Medulla oblongata (tissue), 1 donor: ENCODE measurements around the gene FOS.
A peak's percentile ranks its signal among the peaks of the same experiment; 100 is the strongest.

Source experiments
- DNase-seq: peaks from one replicate; pipeline ENCODE4 v3.0.0-alpha.2; 2015; ENCODE audit errors: extremely low spot score

FOS gene

GRCh38 chr14:75277008-75277814 is 1.4 kb upstream of the FOS start:
- DNase-seq: peak; percentile 92

DNA sequence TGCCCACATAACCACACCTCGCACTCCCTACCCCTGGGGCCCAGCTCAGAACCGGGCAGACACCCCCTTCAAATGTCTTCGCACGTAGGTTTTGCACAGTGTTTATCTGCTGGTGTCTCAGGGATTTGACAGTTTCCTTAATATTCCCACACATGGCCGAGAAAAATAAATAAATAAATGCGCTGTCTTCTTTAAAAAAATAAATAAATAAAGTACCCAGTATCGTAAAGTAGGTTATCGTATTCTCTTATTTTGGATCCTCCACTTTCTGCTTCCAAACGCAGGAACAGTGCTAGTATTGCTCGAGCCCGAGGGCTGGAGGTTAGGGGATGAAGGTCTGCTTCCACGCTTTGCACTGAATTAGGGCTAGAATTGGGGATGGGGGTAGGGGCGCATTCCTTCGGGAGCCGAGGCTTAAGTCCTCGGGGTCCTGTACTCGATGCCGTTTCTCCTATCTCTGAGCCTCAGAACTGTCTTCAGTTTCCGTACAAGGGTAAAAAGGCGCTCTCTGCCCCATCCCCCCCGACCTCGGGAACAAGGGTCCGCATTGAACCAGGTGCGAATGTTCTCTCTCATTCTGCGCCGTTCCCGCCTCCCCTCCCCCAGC is 710 bp upstream of the FOS start:
- DNase-seq: no peak

GRCh38 chr14:75279153-75279762 is 630 bp downstream of the FOS start:
- peak; percentile 76 for DNase-seq

DNA sequence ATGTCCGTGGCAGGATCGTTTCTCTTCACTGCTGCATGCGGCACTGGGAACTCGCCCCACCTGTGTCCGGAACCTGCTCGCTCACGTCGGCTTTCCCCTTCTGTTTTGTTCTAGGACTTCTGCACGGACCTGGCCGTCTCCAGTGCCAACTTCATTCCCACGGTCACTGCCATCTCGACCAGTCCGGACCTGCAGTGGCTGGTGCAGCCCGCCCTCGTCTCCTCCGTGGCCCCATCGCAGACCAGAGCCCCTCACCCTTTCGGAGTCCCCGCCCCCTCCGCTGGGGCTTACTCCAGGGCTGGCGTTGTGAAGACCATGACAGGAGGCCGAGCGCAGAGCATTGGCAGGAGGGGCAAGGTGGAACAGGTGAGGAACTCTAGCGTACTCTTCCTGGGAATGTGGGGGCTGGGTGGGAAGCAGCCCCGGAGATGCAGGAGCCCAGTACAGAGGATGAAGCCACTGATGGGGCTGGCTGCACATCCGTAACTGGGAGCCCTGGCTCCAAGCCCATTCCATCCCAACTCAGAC is 1.2 kb downstream of the FOS start:
- DNase-seq: peak; percentile 39

- DNase-seq: peak; percentile 39
These were observed 1.7 kb downstream of the FOS start for GRCh38 chr14:75280291-75280830.

DNA sequence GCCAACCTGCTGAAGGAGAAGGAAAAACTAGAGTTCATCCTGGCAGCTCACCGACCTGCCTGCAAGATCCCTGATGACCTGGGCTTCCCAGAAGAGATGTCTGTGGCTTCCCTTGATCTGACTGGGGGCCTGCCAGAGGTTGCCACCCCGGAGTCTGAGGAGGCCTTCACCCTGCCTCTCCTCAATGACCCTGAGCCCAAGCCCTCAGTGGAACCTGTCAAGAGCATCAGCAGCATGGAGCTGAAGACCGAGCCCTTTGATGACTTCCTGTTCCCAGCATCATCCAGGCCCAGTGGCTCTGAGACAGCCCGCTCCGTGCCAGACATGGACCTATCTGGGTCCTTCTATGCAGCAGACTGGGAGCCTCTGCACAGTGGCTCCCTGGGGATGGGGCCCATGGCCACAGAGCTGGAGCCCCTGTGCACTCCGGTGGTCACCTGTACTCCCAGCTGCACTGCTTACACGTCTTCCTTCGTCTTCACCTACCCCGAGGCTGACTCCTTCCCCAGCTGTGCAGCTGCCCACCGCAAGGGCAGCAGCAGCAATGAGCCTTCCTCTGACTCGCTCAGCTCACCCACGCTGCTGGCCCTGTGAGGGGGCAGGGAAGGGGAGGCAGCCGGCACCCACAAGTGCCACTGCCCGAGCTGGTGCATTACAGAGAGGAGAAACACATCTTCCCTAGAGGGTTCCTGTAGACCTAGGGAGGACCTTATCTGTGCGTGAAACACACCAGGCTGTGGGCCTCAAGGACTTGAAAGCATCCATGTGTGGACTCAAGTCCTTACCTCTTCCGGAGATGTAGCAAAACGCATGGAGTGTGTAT is 2.4 kb downstream of the FOS start:
- DNase-seq: peak; percentile 74

- DNase-seq: no peak
These were observed 3.0 kb downstream of the FOS start for GRCh38 chr14:75281654-75282019.

- DNase-seq: peak; percentile 71
These were observed 3.5 kb downstream of the FOS start for GRCh38 chr14:75282170-75282554.

DNA sequence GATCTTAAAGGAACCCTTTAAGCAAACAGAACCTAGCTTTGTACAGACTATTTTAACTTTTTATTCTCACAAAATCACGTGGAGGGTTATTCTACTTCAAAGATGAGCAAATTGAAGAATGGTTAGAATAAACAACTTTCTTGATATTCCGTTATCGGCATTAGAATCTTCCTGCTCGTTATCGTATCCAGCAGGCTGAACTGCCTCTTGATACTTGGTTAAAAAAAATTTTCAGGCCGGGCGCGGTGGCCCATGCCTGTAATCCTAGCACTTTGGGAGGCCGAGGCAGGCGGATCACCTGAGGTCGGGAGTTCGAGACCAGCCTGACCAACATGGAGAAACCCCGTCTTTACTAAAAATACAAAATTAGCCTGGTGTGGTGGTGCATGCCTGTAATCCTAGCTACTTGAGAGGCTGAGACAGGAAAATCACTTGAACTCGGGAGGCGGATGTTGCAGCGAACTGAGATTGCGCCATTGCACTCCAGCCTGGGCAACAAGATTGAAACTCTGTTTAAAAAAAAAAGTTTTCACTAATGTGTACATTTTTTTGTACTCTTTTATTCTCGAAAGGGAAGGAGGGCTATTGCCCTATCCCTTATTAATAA is 4.0 kb downstream of the FOS start:
- DNase-seq: peak; percentile 52

- peak; percentile 45 for DNase-seq
These were observed 4.7 kb downstream of the FOS start for GRCh38 chr14:75283162-75283832.

GRCh38 chr14:75283833-75284563 is 5.4 kb downstream of the FOS start:
- DNase-seq: no peak

GRCh38 chr14:75285331-75285730 is 6.7 kb downstream of the FOS start:
- DNase-seq: no peak

DNA sequence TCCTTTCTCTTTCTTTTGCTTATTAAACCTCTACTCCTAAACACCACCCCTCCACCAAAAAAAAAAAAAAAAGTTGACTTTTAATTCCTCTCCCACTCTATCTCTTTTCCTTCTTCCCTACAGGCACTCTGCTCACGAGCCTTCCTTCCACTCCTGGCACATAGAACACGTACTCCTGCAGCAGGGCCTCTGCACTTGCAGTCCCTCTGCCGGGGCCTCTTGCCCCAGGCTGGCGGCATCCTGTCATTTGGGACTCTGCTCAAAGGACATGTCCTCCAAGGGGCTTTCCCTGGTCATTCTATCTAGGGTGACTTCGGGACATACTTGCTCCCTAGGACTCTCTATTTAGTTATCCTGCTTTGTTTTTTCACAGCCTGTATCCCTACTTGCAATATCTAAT is 7.7 kb downstream of the FOS start:
- no peak for DNase-seq

GRCh38 chr14:75289840-75290388 is 11.3 kb downstream of the FOS start:
- DNase-seq: no peak

DNA sequence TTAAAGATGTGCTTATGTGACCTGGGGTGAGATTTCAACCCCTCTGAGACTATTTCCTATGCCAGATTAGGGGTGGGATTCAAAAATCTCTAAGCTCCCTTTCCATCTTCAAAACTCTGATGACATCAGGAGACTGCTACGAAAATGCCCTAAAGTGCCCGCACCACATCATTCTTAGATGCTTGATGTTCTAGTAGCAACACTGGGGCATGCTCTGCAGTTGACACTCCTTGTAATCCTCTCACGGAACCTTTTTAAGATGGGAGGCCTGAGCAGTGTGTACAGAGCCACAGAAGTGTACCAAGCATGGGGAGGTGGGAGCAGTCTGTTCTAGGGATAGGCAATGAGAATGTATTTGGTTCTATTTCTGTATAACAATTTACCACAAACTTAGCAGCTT is 12.2 kb downstream of the FOS start:
- no peak for DNase-seq

DNA sequence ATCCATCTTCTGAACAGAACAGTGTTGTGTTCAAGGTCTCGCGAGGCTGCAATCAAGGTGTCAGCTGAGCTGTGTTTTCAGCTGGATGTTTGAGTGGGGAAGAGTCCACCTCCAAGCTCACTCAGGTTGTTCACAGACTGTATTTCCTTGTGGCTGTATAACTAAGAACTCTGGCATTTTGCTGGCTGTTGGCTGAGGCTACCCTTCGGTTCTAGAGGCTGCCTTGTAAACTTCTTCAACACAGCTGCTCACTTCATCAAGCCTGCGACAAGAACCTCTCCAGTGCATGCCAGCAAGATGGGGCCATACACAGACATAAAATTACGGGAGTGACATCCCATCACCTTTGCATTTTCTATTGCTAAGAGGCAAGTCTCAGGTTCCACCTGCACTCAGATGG is 12.7 kb downstream of the FOS start:
- DNase-seq: no peak

DNA sequence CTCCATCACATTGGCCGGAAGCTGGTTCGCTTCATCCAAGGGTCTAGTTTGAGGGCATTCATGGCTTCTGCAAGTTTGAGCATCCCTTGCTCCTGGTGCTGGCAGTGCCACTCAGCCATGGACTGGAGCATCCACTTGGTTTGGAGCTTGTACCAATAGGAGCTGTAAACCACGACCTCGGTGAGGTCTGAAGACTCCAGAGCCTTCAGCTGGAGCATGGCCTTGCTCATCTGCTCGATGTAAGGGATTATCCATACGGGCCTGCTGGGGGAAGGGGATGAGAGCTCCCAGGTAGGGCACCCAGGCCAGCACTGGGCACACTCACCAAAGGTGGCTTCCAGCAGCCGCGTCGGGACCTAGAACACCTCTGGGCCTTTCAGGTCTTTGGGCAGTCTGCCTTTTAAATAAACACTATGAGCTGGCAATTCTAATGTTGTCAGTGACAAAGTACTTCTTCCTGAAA is 13.5 kb downstream of the FOS start:
- DNase-seq: no peak

GRCh38 chr14:75292886-75293285 is 14.3 kb downstream of the FOS start:
- no peak for DNase-seq

DNA sequence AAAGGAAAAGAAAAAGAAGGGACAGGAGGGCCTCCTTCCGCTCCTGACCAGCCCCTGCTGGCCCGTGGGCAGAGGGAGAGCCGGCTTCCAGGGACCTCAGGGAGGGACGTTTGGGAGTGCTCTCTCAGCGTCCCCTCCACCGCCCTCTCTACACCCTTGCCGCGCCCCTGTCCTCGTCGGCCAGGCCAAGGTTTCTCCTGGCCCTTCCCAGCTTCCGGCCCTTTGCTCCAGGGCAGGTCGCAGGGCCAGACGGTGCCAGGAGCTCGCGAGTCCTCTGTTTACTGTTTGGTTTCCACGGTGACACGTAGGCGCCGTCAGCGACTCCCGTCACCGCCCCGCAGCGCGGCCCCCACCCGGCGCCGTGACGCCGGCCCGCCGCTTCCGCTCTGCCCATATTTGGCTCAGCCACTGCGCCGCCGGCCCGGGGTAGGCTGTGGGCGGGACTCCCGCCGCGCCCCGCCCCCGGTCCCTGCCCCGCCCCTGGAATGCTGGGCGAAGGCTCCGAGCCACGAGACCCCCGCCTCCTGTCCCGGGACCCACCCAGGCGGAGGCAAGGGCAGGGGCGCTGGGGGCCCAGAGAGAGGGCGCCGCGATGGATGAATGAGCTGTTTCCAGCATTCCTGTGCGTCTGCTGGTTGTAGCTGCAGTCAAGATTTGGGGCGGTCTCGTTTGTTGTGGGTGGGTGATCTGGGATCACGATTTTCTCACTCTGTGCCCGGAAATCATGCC is 15.5 kb downstream of the FOS start:
- peak; percentile 96 for DNase-seq
